Keratinocyte (primary cell): ENCODE data around the gene MTMR2. TPM values are rescaled to one million over a fixed set of nuclear protein-coding genes. Genes with fewer than 3 reads are reported as not detected.

Experiments
- DNase-seq: peaks from one replicate; pipeline ENCODE4 v3.0.0-alpha.2; 2011; ENCODE audit warnings: low read depth, missing footprints, low spot score
- FAIRE-seq: peaks from 2 replicates; lab custom pipeline; 2011; peaks lifted over from hg19 to GRCh38; lab: Jason Lieb, UNC
- H2AFZ ChIP-seq: 2 replicates; pipeline ENCODE4 v1.6.0; 2012; ENCODE audit warnings: low read length, control low read depth, inconsistent platforms; ENCODE audit not compliant: control insufficient read depth
- H3K27ac ChIP-seq: 2 replicates; pipeline ENCODE4 v1.5.1; 2011; ENCODE audit warnings: low read length; ENCODE audit not compliant: control insufficient read depth, insufficient read depth
- H3K27me3 ChIP-seq: 3 replicates; pipeline ENCODE4 v1.6.0; 2011; ENCODE audit warnings: low read length; ENCODE audit not compliant: control insufficient read depth, insufficient read depth; ENCODE audit errors: extremely low read depth
- H3K36me3 ChIP-seq, 2 experiments: 2 replicates in 1 of 2; 3 replicates in 1 of 2; pipeline ENCODE4 v1.5.1; 2011; ENCODE audit warnings: low read length in 2 of 2, mild to moderate bottlenecking in 1 of 2; ENCODE audit not compliant: control insufficient read depth in 2 of 2, insufficient read depth in 2 of 2; ENCODE audit errors: extremely low read depth in 1 of 2
- H3K4me1 ChIP-seq: 3 replicates; pipeline ENCODE4 v1.5.1; 2011; ENCODE audit warnings: low read length; ENCODE audit not compliant: control insufficient read depth, insufficient read depth; ENCODE audit errors: extremely low read depth
- H3K4me2 ChIP-seq: 3 replicates; pipeline ENCODE4 v1.6.0; 2011; ENCODE audit warnings: low read depth, low read length; ENCODE audit not compliant: control insufficient read depth, insufficient read depth; ENCODE audit errors: extremely low read depth
- H3K4me3 ChIP-seq, 3 experiments: fragments of 200-600 bp in 1 of 3; sonication (generic) in 1 of 3; 2 replicates in 2 of 3; 3 replicates in 1 of 3; pipeline ENCODE4 v1.5.1; 2011 to 2016; ENCODE audit warnings: low read length in 3 of 3, mild to moderate bottlenecking in 3 of 3, control low read depth in 2 of 3, inconsistent platforms in 1 of 3, low read depth in 1 of 3, mixed read lengths in 1 of 3, mixed run types in 1 of 3, moderate library complexity in 1 of 3; ENCODE audit not compliant: control insufficient read depth in 2 of 3, insufficient read depth in 2 of 3; ENCODE audit errors: extremely low read depth in 1 of 3
- H3K79me2 ChIP-seq: 2 replicates; pipeline ENCODE4 v1.6.0; 2012; ENCODE audit warnings: low read length; ENCODE audit not compliant: control insufficient read depth, insufficient read depth
- H3K9ac ChIP-seq: 3 replicates; pipeline ENCODE4 v1.6.0; 2011; ENCODE audit warnings: low read length; ENCODE audit not compliant: control insufficient read depth, insufficient read depth; ENCODE audit errors: extremely low read depth
- H3K9me1 ChIP-seq: 3 replicates; pipeline ENCODE4 v1.6.0; 2011; ENCODE audit warnings: low read length; ENCODE audit not compliant: control insufficient read depth, insufficient read depth; ENCODE audit errors: extremely low read depth
- H3K9me3 ChIP-seq: 2 replicates; pipeline ENCODE4 v1.5.1; 2012; ENCODE audit warnings: low read depth, low read length; ENCODE audit not compliant: control insufficient read depth
- H4K20me1 ChIP-seq: 3 replicates; pipeline ENCODE4 v1.6.0; 2011; ENCODE audit warnings: low read length; ENCODE audit not compliant: control insufficient read depth, insufficient read depth; ENCODE audit errors: extremely low read depth
- CTCF ChIP-seq, 3 experiments: IDR thresholded peaks in 1 of 3; conservative IDR thresholded peaks in 1 of 3; optimal IDR thresholded peaks in 1 of 3; 2 replicates in 2 of 3; 3 replicates in 1 of 3; pipeline versions ENCODE3 to v1.5.1; 2011; ENCODE audit warnings: low read length in 3 of 3, mild to moderate bottlenecking in 3 of 3, moderate library complexity in 2 of 3, control low read depth in 1 of 3, inconsistent platforms in 1 of 3; ENCODE audit not compliant: insufficient read depth in 2 of 3; ENCODE audit errors: extremely low read depth in 1 of 3
- EZH2 ChIP-seq: IDR thresholded peaks from one replicate; pipeline ENCODE4 v1.6.1; 2012; ENCODE audit warnings: inconsistent platforms, mild to moderate bottlenecking, low read length, moderate library complexity
- dilution Hi-C: fragments of 300-500 bp; cut with MboI; formaldehyde crosslinking; loops from one replicate; pipeline ENCODE4 v1.7.0; 2020; ENCODE audit warnings: low sequenced_read_pairs; ENCODE audit not compliant: extremely low pct_ligation_motif_present
- polyA plus RNA-seq, 5 experiments: library from polyadenylated mRNA; depleted of rRNA in 3 of 5; stranded (reverse) in 3 of 5; stranded (forward) in 1 of 5; unstranded in 1 of 5; fragments of >200 nt; gene quantifications; 1 replicate in 1 of 5; 2 replicates in 3 of 5; 3 replicates in 1 of 5; pipeline versions ENCODE4 v1.2.1 to v1.2.3, GENCODE V29; 2011 to 2012; ENCODE audit warnings: missing spikeins in 2 of 5, low read depth in 1 of 5, low replicate concordance in 1 of 5

The MTMR2 gene
- polyA plus RNA-seq, 1 donor (not counting 4 experiments of a cell fraction or from before 2014, with no cell fraction given): 27.0 TPM

GRCh38 chr11:95892492-95892891 lies 31.4 kb downstream of the MTMR2 start:
- Histone ChIP-seq H3K4me3 (no peak overlapping the region), H3K4me2 (no peak overlapping the region), H3K9ac (no peak overlapping the region), H3K9me1 (no peaks in the 10 kb centered on the region), H2AFZ (no peak overlapping the region), H3K79me2 (peaks cover 16% of the 10 kb centered on the region), H3K27ac (no peak overlapping the region), H4K20me1 (no peaks in the 10 kb centered on the region), H3K27me3 (no peaks in the 10 kb centered on the region), H3K4me1 (no peaks in the 10 kb centered on the region), H3K36me3 (no peaks in the 10 kb centered on the region), H3K9me3 (no peaks in the 10 kb centered on the region)
- DNase-seq (no peak), FAIRE-seq (no peak)
- TF ChIP-seq CTCF (optimal IDR thresholded peaks at IDR 0.05 in 1 of 3, IDR thresholded peaks at IDR 0.05 in 1 of 3, conservative IDR thresholded peaks at IDR 0.05 in 1 of 3; ENCODE audit: extremely low read depth in 1 of 3, insufficient read depth in 2 of 3, low read length in 3 of 3) (no peak), EZH2 (no peak)
- dilution Hi-C loops: no loop called here

GRCh38 chr11:95891423-95892170 lies 32.3 kb downstream of the MTMR2 start:
- no peak for FAIRE-seq
- DNase-seq: no peak
- peaks cover 14% of the 10 kb centered on the region for H3K79me2 ChIP-seq
- H3K9me3 ChIP-seq: no peaks in the 10 kb centered on the region
- no peak overlapping the region for H3K9ac ChIP-seq
- dilution Hi-C loops: no loop called here
- no peaks in the 10 kb centered on the region for H3K4me1 ChIP-seq
- no peak overlapping the region for H2AFZ ChIP-seq
- H3K9me1 ChIP-seq: no peaks in the 10 kb centered on the region
- no peaks in the 10 kb centered on the region for H3K27me3 ChIP-seq
- H3K4me3 ChIP-seq: no peak overlapping the region
- no peak for TF ChIP-seq CTCF (optimal IDR thresholded peaks at IDR 0.05 in 1 of 3, IDR thresholded peaks at IDR 0.05 in 1 of 3, conservative IDR thresholded peaks at IDR 0.05 in 1 of 3; ENCODE audit: extremely low read depth in 1 of 3, insufficient read depth in 2 of 3, low read length in 3 of 3)
- no peak for TF ChIP-seq EZH2
- no peaks in the 10 kb centered on the region for H4K20me1 ChIP-seq
- no peaks in the 10 kb centered on the region for H3K36me3 ChIP-seq
- H3K4me2 ChIP-seq: no peak overlapping the region
- no peak overlapping the region for H3K27ac ChIP-seq
